Endothelial cell of umbilical vein (primary cell): ENCODE results near the gene R3HDM1. TPM values are rescaled to one million over a fixed set of nuclear protein-coding genes. Genes with fewer than 3 reads are reported as not detected.

ENCODE experiments used
- BruUV-seq: library from RNA; stranded (reverse); fragments of 400-500 nt; replicated peaks from 2 replicates; lab custom pipeline; 2021; lab: Mats Ljungman, UMichigan
- CTCF ChIA-PET: fragments of 300-600, 350-600 bp; sonication (Branson Sonifier 250); formaldehyde crosslinking; loops from one replicate; lab custom pipeline; 2021; ENCODE audit warnings: antibody characterized with exemption, inconsistent platforms; lab: Charles Lee
- POLR2A ChIA-PET: fragments of 300-600, 350-600 bp; sonication (Branson Sonifier 250); formaldehyde crosslinking; loops from one replicate; lab custom pipeline; 2021; ENCODE audit warnings: antibody characterized with exemption, inconsistent platforms; lab: Charles Lee
- DNase-seq: peaks from one replicate; pipeline ENCODE4 v3.0.0-alpha.2; 2011; ENCODE audit warnings: low read depth, low spot score
- FAIRE-seq: peaks from 2 replicates; lab custom pipeline; 2011; peaks lifted over from hg19 to GRCh38; lab: Jason Lieb, UNC
- H2AFZ ChIP-seq: 2 replicates; pipeline ENCODE4 v1.6.0; 2012; ENCODE audit warnings: low read depth, low read length, control low read depth, inconsistent platforms
- H3K27ac ChIP-seq: 2 replicates; pipeline ENCODE4 v1.5.1; 2011; ENCODE audit warnings: low read depth, mild to moderate bottlenecking, control low read depth, low read length, moderate library complexity; ENCODE audit not compliant: insufficient read depth
- H3K27me3 ChIP-seq, 2 experiments: 2 replicates each; pipeline versions ENCODE4 v1.6.0 to v1.6.1; 2011; ENCODE audit warnings: low read length in 2 of 2, mixed read lengths in 1 of 2; ENCODE audit not compliant: control insufficient read depth in 2 of 2, insufficient read depth in 2 of 2
- H3K36me3 ChIP-seq, 2 experiments: 2 replicates in 1 of 2; 3 replicates in 1 of 2; pipeline ENCODE4 v1.5.1; 2011; ENCODE audit warnings: low read length in 2 of 2, mild to moderate bottlenecking in 1 of 2, moderate library complexity in 1 of 2; ENCODE audit not compliant: control insufficient read depth in 2 of 2, insufficient read depth in 2 of 2; ENCODE audit errors: extremely low read depth in 1 of 2
- H3K4me1 ChIP-seq: 3 replicates; pipeline ENCODE4 v1.5.1; 2011; ENCODE audit warnings: mild to moderate bottlenecking, low read length; ENCODE audit not compliant: control insufficient read depth, insufficient read depth; ENCODE audit errors: extremely low read depth
- H3K4me2 ChIP-seq: 2 replicates; pipeline ENCODE4 v1.6.1; 2011; ENCODE audit warnings: low read length, control low read depth, mixed read lengths; ENCODE audit not compliant: insufficient read depth
- H3K4me3 ChIP-seq, 3 experiments: fragments of 200-600 bp in 1 of 3; sonication (generic), shearing (Covaris generic) in 1 of 3; replicated peaks in 1 of 3; 2 replicates each; pipeline ENCODE4 v1.5.1; 2011 to 2016; ENCODE audit warnings: control low read depth in 3 of 3, low read length in 3 of 3, mild to moderate bottlenecking in 2 of 3, inconsistent platforms in 1 of 3, low read depth in 1 of 3, moderate library complexity in 1 of 3; ENCODE audit not compliant: insufficient read depth in 1 of 3
- H3K79me2 ChIP-seq: 2 replicates; pipeline ENCODE4 v1.6.0; 2012; ENCODE audit warnings: low read length, inconsistent platforms; ENCODE audit not compliant: control insufficient read depth, insufficient read depth
- H3K9ac ChIP-seq: replicated peaks from 2 replicates; pipeline ENCODE3; 2011; ENCODE audit warnings: low read length, control low read depth; ENCODE audit not compliant: insufficient read depth; ENCODE audit errors: extremely low read depth
- H3K9me1 ChIP-seq: replicated peaks from 3 replicates; pipeline ENCODE4 v1.6.0; 2011; ENCODE audit warnings: mild to moderate bottlenecking, low read length; ENCODE audit not compliant: control insufficient read depth, insufficient read depth; ENCODE audit errors: extremely low read depth
- H3K9me3 ChIP-seq: replicated peaks from 2 replicates; pipeline ENCODE4 v1.5.1; 2012; ENCODE audit warnings: low read length, inconsistent platforms; ENCODE audit not compliant: control insufficient read depth, insufficient read depth
- H4K20me1 ChIP-seq: replicated peaks from 2 replicates; pipeline ENCODE3; 2011; ENCODE audit warnings: mild to moderate bottlenecking, low read length; ENCODE audit not compliant: control insufficient read depth, insufficient read depth; ENCODE audit errors: extremely low read depth
- EZH2 ChIP-seq: IDR thresholded peaks from 2 replicates; pipeline ENCODE4 v1.6.1; 2012; ENCODE audit warnings: borderline replicate concordance, low read depth, mild to moderate bottlenecking, moderate library complexity, low read length, inconsistent platforms; ENCODE audit not compliant: severe bottlenecking
- FOS ChIP-seq: IDR thresholded peaks from 2 replicates; pipeline ENCODE4 v1.6.1; 2011; ENCODE audit warnings: mild to moderate bottlenecking, low read length, moderate library complexity, borderline replicate concordance; ENCODE audit not compliant: insufficient read depth
- GATA2 ChIP-seq: IDR thresholded peaks from 2 replicates; pipeline ENCODE4 v1.7.0; 2011; ENCODE audit warnings: low read depth, mild to moderate bottlenecking, moderate library complexity, mixed read lengths, low read length; ENCODE audit not compliant: insufficient read length, insufficient read depth
- JUN ChIP-seq: IDR thresholded peaks from 2 replicates; pipeline ENCODE4 v1.6.1; 2011; ENCODE audit warnings: borderline replicate concordance, low read depth; ENCODE audit not compliant: insufficient read length, insufficient read depth
- MYC ChIP-seq: IDR thresholded peaks from one replicate; pipeline ENCODE4 v1.6.1; 2011; ENCODE audit warnings: mild to moderate bottlenecking, low read depth, low read length
- POLR2A ChIP-seq: IDR thresholded peaks from 2 replicates; pipeline ENCODE4 v1.6.1; 2012; ENCODE audit warnings: low read depth, mild to moderate bottlenecking, control low read depth, low read length
- POLR2AphosphoS5 ChIP-seq: IDR thresholded peaks from 2 replicates; pipeline ENCODE4 v1.6.1; 2012; ENCODE audit warnings: low read depth, mild to moderate bottlenecking, control low read depth, low read length, moderate library complexity; ENCODE audit not compliant: insufficient read depth
- dilution Hi-C: fragments of 300-500 bp; cut with MboI; formaldehyde crosslinking; loops from one replicate; pipeline ENCODE4 v1.15.0; 2019; ENCODE audit warnings: low sequenced_read_pairs; ENCODE audit not compliant: extremely low pct_ligation_motif_present
- intact Hi-C: fragments of 100-400 bp; cut with micrococcal nuclease; formaldehyde crosslinking; loops from one replicate; pipeline ENCODE4 v1.10.0; 2022
- polyA plus RNA-seq, 4 experiments: library from polyadenylated mRNA; depleted of rRNA in 3 of 4; stranded (reverse) in 3 of 4; unstranded in 1 of 4; fragments of >200 nt; gene quantifications; 2 replicates each; pipeline versions ENCODE4 v1.2.1 to v1.2.3, GENCODE V29; 2011 to 2012; ENCODE audit warnings: missing spikeins in 1 of 4
- total RNA-seq: library from RNA; stranded (reverse); gene quantifications from 2 replicates; pipeline ENCODE4 v1.2.3, GENCODE V29; 2021
- TF ChIP-seq, protein P1 (sequence below), 2 donors: IDR thresholded peaks; 1 replicate in 1 of 2; 2 replicates in 1 of 2; pipeline ENCODE4 v1.5.1; 2011; ENCODE audit warnings: low read length in 2 of 2, mild to moderate bottlenecking in 2 of 2, moderate library complexity in 2 of 2, control low read depth in 1 of 2, inconsistent platforms in 1 of 2, low read depth in 1 of 2; ENCODE audit not compliant: insufficient read depth in 1 of 2; ENCODE audit errors: extremely low read depth in 1 of 2
- TF ChIP-seq, protein P2 (sequence below): IDR thresholded peaks from 2 replicates; pipeline ENCODE4 v1.6.1; 2011; ENCODE audit not compliant: insufficient read depth, insufficient read length

Gene R3HDM1
- total and polyA plus RNA-seq, 2 donors (not counting 3 experiments of a cell fraction or from before 2014, with no cell fraction given) = 36.6 to 61.8 TPM

DNA sequence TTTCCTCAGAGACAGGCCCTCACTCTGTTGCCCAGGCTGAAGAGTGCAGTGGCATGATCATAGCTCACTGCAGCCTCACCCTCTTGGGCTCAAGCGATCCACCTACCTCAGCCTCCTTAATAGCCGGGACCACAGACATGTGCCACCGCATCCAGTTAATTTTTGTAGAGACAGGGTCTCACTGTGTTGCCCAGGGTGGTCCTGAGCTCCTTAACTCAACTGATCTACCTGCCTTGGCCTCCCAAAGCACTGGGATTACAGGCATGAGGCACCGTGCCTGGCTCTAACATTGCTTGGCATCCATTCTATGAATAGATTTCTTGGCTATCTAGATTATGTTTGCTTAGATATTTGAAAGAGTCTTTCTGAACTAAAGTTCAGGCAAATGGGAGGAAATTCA lies 21.6 kb downstream of the R3HDM1 start:
- no peaks in the 10 kb centered on the region for H3K4me1 ChIP-seq
- no peaks in the 10 kb centered on the region for H3K9me3 ChIP-seq
- no peak overlapping the region for H2AFZ ChIP-seq
- ChIA-PET POLR2A (no interaction called here), CTCF (interaction anchor here (0.8 kb wide), 1 partner anchor 17 kb away, joined by 3 read pairs; no protein-coding TSS in a partner anchor)
- H3K36me3 ChIP-seq = peaks cover 0 to 2% of the 10 kb centered on the region in 2 experiments
- FAIRE-seq (no peak), DNase-seq (no peak)
- no peaks in the 10 kb centered on the region for H3K9me1 ChIP-seq
- H3K4me3 ChIP-seq = no peak overlapping the region
- H4K20me1 ChIP-seq = peaks cover 3% of the 10 kb centered on the region
- no peaks in the 10 kb centered on the region for H3K27me3 ChIP-seq
- dilution Hi-C loops (no loop called here), intact Hi-C loops (no loop called here)
- H3K27ac ChIP-seq = no peak overlapping the region
- no TSS peak for BruUV-seq
- H3K79me2 ChIP-seq = peaks cover 51% of the 10 kb centered on the region
- no peak overlapping the region for H3K4me2 ChIP-seq
- H3K9ac ChIP-seq = no peak overlapping the region
- TF ChIP-seq GATA2 = no peak
- no peak for TF ChIP-seq POLR2A
- TF ChIP-seq FOS = no peak
- TF ChIP-seq JUN = no peak
- TF ChIP-seq EZH2 = no peak
- TF ChIP-seq, protein P1, sequence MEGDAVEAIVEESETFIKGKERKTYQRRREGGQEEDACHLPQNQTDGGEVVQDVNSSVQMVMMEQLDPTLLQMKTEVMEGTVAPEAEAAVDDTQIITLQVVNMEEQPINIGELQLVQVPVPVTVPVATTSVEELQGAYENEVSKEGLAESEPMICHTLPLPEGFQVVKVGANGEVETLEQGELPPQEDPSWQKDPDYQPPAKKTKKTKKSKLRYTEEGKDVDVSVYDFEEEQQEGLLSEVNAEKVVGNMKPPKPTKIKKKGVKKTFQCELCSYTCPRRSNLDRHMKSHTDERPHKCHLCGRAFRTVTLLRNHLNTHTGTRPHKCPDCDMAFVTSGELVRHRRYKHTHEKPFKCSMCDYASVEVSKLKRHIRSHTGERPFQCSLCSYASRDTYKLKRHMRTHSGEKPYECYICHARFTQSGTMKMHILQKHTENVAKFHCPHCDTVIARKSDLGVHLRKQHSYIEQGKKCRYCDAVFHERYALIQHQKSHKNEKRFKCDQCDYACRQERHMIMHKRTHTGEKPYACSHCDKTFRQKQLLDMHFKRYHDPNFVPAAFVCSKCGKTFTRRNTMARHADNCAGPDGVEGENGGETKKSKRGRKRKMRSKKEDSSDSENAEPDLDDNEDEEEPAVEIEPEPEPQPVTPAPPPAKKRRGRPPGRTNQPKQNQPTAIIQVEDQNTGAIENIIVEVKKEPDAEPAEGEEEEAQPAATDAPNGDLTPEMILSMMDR (IDR thresholded peaks at IDR 0.05; ENCODE audit: extremely low read depth in 1 of 2, insufficient read depth in 1 of 2, low read depth in 1 of 2, low read length in 2 of 2) = no peak
- no peak for TF ChIP-seq MYC
- TF ChIP-seq POLR2AphosphoS5 = no peak
- TF ChIP-seq, protein P2, sequence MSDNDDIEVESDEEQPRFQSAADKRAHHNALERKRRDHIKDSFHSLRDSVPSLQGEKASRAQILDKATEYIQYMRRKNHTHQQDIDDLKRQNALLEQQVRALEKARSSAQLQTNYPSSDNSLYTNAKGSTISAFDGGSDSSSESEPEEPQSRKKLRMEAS = no peak
